HCT116 (cell line): ENCODE measurements around the gene WDR35. TPM values are rescaled to one million over a fixed set of nuclear protein-coding genes. Genes with fewer than 3 reads are reported as not detected.

Source experiments
- ATAC-seq: fragments of 200-7000 bp; cut with Tn5 transposase; 2 replicates; pipeline ENCODE4 v1.9.1; 2020; ENCODE audit warnings: mild to moderate bottlenecking, moderate library complexity
- BruUV-seq: library from RNA; stranded (reverse); fragments of 400-500 nt; replicated peaks from 2 replicates; lab custom pipeline; 2021; lab: Mats Ljungman, UMichigan
- CTCF ChIA-PET: fragments of 300-600 bp; sonication (Branson Sonifier 250); formaldehyde crosslinking; loops from one replicate; lab custom pipeline; 2021; ENCODE audit warnings: antibody characterized with exemption; lab: Charles Lee
- POLR2A ChIA-PET: fragments of 300-600, 350-600 bp; sonication (Branson Sonifier 250); formaldehyde crosslinking; loops from one replicate; lab custom pipeline; 2021; ENCODE audit warnings: antibody characterized with exemption; lab: Charles Lee
- RAD21 ChIA-PET, 2 experiments: fragments of 300-600 bp; sonication (Branson Sonifier 250); formaldehyde crosslinking; loops; one replicate each; lab custom pipeline; 2023; ENCODE audit warnings: low total read pairs in 2 of 2; ENCODE audit not compliant: uncharacterized antibody in 2 of 2, unreplicated experiment in 2 of 2, low non-redundant PET in 1 of 2; lab: Charles Lee
- DNase-seq: peaks from one replicate; pipeline ENCODE4 v3.0.0-alpha.2; 2010; ENCODE audit warnings: low read depth, low spot score
- H2AFZ ChIP-seq: fragments of 200-600 bp; shearing (Covaris generic), sonication (generic); 2 replicates; pipeline ENCODE4 v1.6.1; 2017; ENCODE audit warnings: low read depth, mixed run types, mixed read lengths, antibody characterized with exemption, low read length; ENCODE audit not compliant: poor library complexity, severe bottlenecking
- H3K27ac ChIP-seq: 2 replicates; pipeline ENCODE4 v1.5.1; 2012; ENCODE audit warnings: low read depth, low read length
- H3K27me3 ChIP-seq: fragments of 200-600 bp; sonication (generic); 2 replicates; pipeline ENCODE4 v1.6.1; 2016; ENCODE audit warnings: mixed run types, low read length, mixed read lengths; ENCODE audit not compliant: insufficient read depth
- H3K36me3 ChIP-seq, 2 experiments: fragments of 200-500 bp in 1 of 2; fragments of 200-600 bp in 1 of 2; sonication (Bioruptor generic) in 1 of 2; sonication (generic) in 1 of 2; 2 replicates each; pipeline versions ENCODE4 v1.5.1 to v1.6.1; 2014 to 2016; ENCODE audit warnings: low read length in 2 of 2, inconsistent platforms in 1 of 2, mixed read lengths in 1 of 2, mixed run types in 1 of 2; ENCODE audit not compliant: insufficient read depth in 2 of 2, control insufficient read depth in 1 of 2
- H3K4me1 ChIP-seq, 2 experiments: fragments of 200-600 bp in 1 of 2; sonication (generic) in 1 of 2; 2 replicates each; pipeline versions ENCODE4 v1.5.1 to v1.6.1; 2012 to 2017; ENCODE audit warnings: low read length in 2 of 2, inconsistent platforms in 1 of 2, mild to moderate bottlenecking in 1 of 2, mixed read lengths in 1 of 2, mixed run types in 1 of 2, moderate library complexity in 1 of 2; ENCODE audit not compliant: insufficient read depth in 2 of 2, control insufficient read depth in 1 of 2
- H3K4me2 ChIP-seq: fragments of 200-600 bp; sonication (generic); 2 replicates; pipeline ENCODE4 v1.6.1; 2017; ENCODE audit warnings: mixed run types, low read length, mixed read lengths
- H3K4me3 ChIP-seq, 2 experiments: fragments of 200-600 bp in 1 of 2; sonication (generic) in 1 of 2; replicated peaks in 1 of 2; 2 replicates each; pipeline ENCODE4 v1.5.1; 2011 to 2016; ENCODE audit warnings: low read length in 2 of 2, control low read depth in 1 of 2, low read depth in 1 of 2, mild to moderate bottlenecking in 1 of 2, mixed read lengths in 1 of 2, mixed run types in 1 of 2
- H3K79me2 ChIP-seq: fragments of 200-600 bp; sonication (generic); 2 replicates; pipeline ENCODE4 v1.6.1; 2017; ENCODE audit warnings: mild to moderate bottlenecking, mixed run types, low read length, moderate library complexity, mixed read lengths; ENCODE audit not compliant: insufficient read depth
- H3K9ac ChIP-seq: fragments of 200-600 bp; sonication (generic); 2 replicates; pipeline ENCODE4 v1.6.1; 2016; ENCODE audit warnings: low read length, mixed read lengths
- H3K9me2 ChIP-seq: fragments of 200-600 bp; sonication (generic), shearing (Covaris generic); 2 replicates; pipeline ENCODE4 v1.6.1; 2017; ENCODE audit warnings: mixed run types, mild to moderate bottlenecking, moderate library complexity; ENCODE audit not compliant: insufficient read depth
- H3K9me3 ChIP-seq, 2 experiments: fragments of 200-500 bp in 1 of 2; fragments of 200-600 bp in 1 of 2; sonication (Bioruptor generic) in 1 of 2; sonication (generic) in 1 of 2; 2 replicates each; pipeline ENCODE4 v1.6.1; 2014 to 2017; ENCODE audit warnings: low read length in 2 of 2, mixed read lengths in 2 of 2, inconsistent platforms in 1 of 2, low read depth in 1 of 2, mild to moderate bottlenecking in 1 of 2, mixed run types in 1 of 2, moderate library complexity in 1 of 2; ENCODE audit not compliant: control insufficient read depth in 1 of 2, insufficient read depth in 1 of 2
- H4K20me1 ChIP-seq: fragments of 200-600 bp; sonication (generic), shearing (Covaris generic); 2 replicates; pipeline ENCODE4 v1.6.1; 2017; ENCODE audit warnings: mixed run types, mild to moderate bottlenecking, moderate library complexity; ENCODE audit not compliant: insufficient read depth
- ATF3 ChIP-seq: IDR thresholded peaks from 2 replicates; pipeline ENCODE4 v1.6.1; 2012
- CBX3 ChIP-seq: IDR thresholded peaks from 2 replicates; pipeline ENCODE4 v1.6.1; 2012; ENCODE audit warnings: low read depth
- CEBPB ChIP-seq: IDR thresholded peaks from 2 replicates; pipeline ENCODE4 v1.6.1; 2012; ENCODE audit warnings: low read depth
- CTCF ChIP-seq, 3 experiments: fragments of 200-600 bp in 1 of 3; sonication (generic) in 1 of 3; IDR thresholded peaks in 2 of 3; conservative IDR thresholded peaks in 1 of 3; 2 replicates each; pipeline ENCODE4 v1.5.1; 2012 to 2017; ENCODE audit warnings: low read depth in 2 of 3, low read length in 2 of 3, antibody characterized with exemption in 1 of 3, borderline replicate concordance in 1 of 3, control low read depth in 1 of 3, mild to moderate bottlenecking in 1 of 3, mixed read lengths in 1 of 3, mixed run types in 1 of 3, moderate library complexity in 1 of 3; ENCODE audit not compliant: insufficient read depth in 1 of 3
- EGR1 ChIP-seq: IDR thresholded peaks from 2 replicates; pipeline ENCODE4 v1.6.1; 2012; ENCODE audit warnings: low read depth
- ELF1 ChIP-seq: IDR thresholded peaks from 2 replicates; pipeline ENCODE4 v1.6.1; 2012; ENCODE audit warnings: low read depth, borderline replicate concordance
- EZH2 ChIP-seq: fragments of 200-600 bp; sonication (generic); IDR thresholded peaks from 2 replicates; pipeline ENCODE4 v1.6.1; 2017; ENCODE audit warnings: antibody characterized with exemption, mixed run types
- EZH2phosphoT487 ChIP-seq: fragments of 200-600 bp; IDR thresholded peaks from 2 replicates; pipeline ENCODE4 v1.6.1; 2018; ENCODE audit warnings: antibody characterized with exemption, borderline replicate concordance
- FOSL1 ChIP-seq: IDR thresholded peaks from 2 replicates; pipeline ENCODE4 v1.6.1; 2012; ENCODE audit warnings: low read depth
- MAX ChIP-seq: IDR thresholded peaks from 2 replicates; pipeline ENCODE4 v1.6.1; 2012
- POLR2AphosphoS5 ChIP-seq: IDR thresholded peaks from 2 replicates; pipeline ENCODE4 v1.6.1; 2011; ENCODE audit warnings: mild to moderate bottlenecking, low read depth, low read length, moderate library complexity
- RAD21 ChIP-seq: IDR thresholded peaks from 2 replicates; pipeline ENCODE4 v1.6.1; 2012; ENCODE audit warnings: low read depth, mild to moderate bottlenecking
- REST ChIP-seq: IDR thresholded peaks from 2 replicates; pipeline ENCODE4 v1.6.1; 2012; ENCODE audit warnings: low read depth
- SIN3A ChIP-seq: IDR thresholded peaks from 2 replicates; pipeline ENCODE4 v1.6.1; 2012; ENCODE audit warnings: low read depth
- SP1 ChIP-seq: IDR thresholded peaks from 2 replicates; pipeline ENCODE4 v1.6.1; 2012; ENCODE audit warnings: low read depth
- TCF7L2 ChIP-seq: IDR thresholded peaks from 2 replicates; pipeline ENCODE4 v1.7.0; 2011; ENCODE audit warnings: borderline replicate concordance, inconsistent platforms; ENCODE audit not compliant: insufficient read depth, insufficient read length; ENCODE audit errors: extremely low read depth
- ZBTB33 ChIP-seq: IDR thresholded peaks from 2 replicates; pipeline ENCODE4 v1.6.1; 2011; ENCODE audit warnings: mild to moderate bottlenecking, low read length, moderate library complexity; ENCODE audit not compliant: insufficient replicate concordance; ENCODE audit errors: extremely low read depth
- ZFX ChIP-seq: fragments of 450-650 bp; IDR thresholded peaks from 2 replicates; pipeline ENCODE4 v1.6.1; 2017
- ZNF274 ChIP-seq: fragments of 200-500 bp; sonication (Bioruptor generic); IDR thresholded peaks from 2 replicates; pipeline ENCODE4 v1.6.1; 2014; ENCODE audit warnings: mild to moderate bottlenecking, low read depth, low read length, inconsistent platforms
- intact Hi-C: fragments of 100-400 bp; cut with micrococcal nuclease; formaldehyde crosslinking; loops from 2 replicates; pipeline ENCODE4 v1.10.0; 2022
- total RNA-seq: library from RNA; stranded (reverse); gene quantifications from one replicate; pipeline ENCODE4 v1.2.1, GENCODE V29; 2021; ENCODE audit not compliant: unreplicated experiment

The WDR35 gene
- total RNA-seq, 1 experiment from 2014 or later: 9.6 TPM

GRCh38 chr2:19993731-19994130 lies 3.8 kb upstream of the WDR35 start (continued):
- no peak for TF ChIP-seq TCF7L2

DNA sequence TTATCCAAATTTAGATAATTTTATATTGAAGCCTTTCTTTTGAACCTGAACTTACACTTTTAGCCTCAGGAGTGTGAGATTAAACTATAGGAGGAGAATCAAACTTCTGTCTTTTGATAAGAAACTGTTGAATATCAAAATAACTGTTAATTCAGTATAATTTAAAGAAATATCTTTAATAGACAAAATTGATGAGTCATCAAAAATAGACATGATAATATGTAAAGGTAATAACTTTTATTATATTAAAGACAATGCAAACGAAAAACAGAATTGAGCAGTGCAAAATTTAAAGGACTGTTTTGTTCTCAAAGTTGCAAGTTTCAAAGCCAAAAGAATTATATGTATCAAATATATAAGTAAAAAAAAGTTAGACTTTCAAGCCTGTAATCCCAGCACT lies 2.0 kb upstream of the WDR35 start:
- H3K4me3 ChIP-seq: no peak overlapping the region
- H3K9me3 ChIP-seq: no peaks in the 10 kb centered on the region
- no peak overlapping the region for H3K4me2 ChIP-seq
- ChIA-PET CTCF (interaction anchor here (1.0 kb wide), 1 partner anchor 23 kb away, joined by 3 read pairs; no protein-coding TSS in a partner anchor), POLR2A (no interaction called here), RAD21 (no interaction called here)
- H4K20me1 ChIP-seq: no peaks in the 10 kb centered on the region
- BruUV-seq: no TSS peak
- H3K27ac ChIP-seq: no peak overlapping the region
- no peak overlapping the region for H3K9ac ChIP-seq
- H3K27me3 ChIP-seq: no peaks in the 10 kb centered on the region
- peaks cover 17% of the 10 kb centered on the region for H3K79me2 ChIP-seq
- no peaks in the 10 kb centered on the region for H3K36me3 ChIP-seq
- no peaks in the 10 kb centered on the region for H3K9me2 ChIP-seq
- DNase-seq (no peak), ATAC-seq (no peak)
- intact Hi-C loops: no loop called here
- H3K4me1 ChIP-seq: peaks cover 3 to 17% of the 10 kb centered on the region in 2 experiments; a peak in 3 of 4 replicates
- peak overlapping the region; percentile 30 for H2AFZ ChIP-seq
- no peak for TF ChIP-seq FOSL1
- no peak for TF ChIP-seq ZNF274
- TF ChIP-seq EZH2: no peak
- no peak for TF ChIP-seq RAD21
- TF ChIP-seq EGR1: no peak
- no peak for TF ChIP-seq TCF7L2
- TF ChIP-seq SP1: no peak
- TF ChIP-seq MAX: no peak
- TF ChIP-seq CTCF (IDR thresholded peaks at IDR 0.05 in 2 of 3, conservative IDR thresholded peaks at IDR 0.05 in 1 of 3; ENCODE audit: borderline replicate concordance in 1 of 3, insufficient read depth in 1 of 3, low read depth in 2 of 3, low read length in 2 of 3): no peak
- TF ChIP-seq POLR2AphosphoS5: no peak
- no peak for TF ChIP-seq CBX3
- TF ChIP-seq ZBTB33: no peak
- no peak for TF ChIP-seq SIN3A
- TF ChIP-seq ELF1: no peak
- TF ChIP-seq EZH2phosphoT487: no peak
- TF ChIP-seq ATF3: no peak
- no peak for TF ChIP-seq CEBPB
- TF ChIP-seq ZFX: no peak
- no peak for TF ChIP-seq REST
